Stimulated activated CD4-positive, alpha-beta T cell treated with anti-CD3 and anti-CD28 coated beads, Interleukin-1b, Interleukin-23, amount 100 ng/mL, for 4 hours (primary cell): Measurements from ENCODE around the gene WWP2.
A peak's percentile ranks its signal among the peaks of the same experiment; 100 is the strongest.
"Not testable (repeated sequence)": the region's sequence is repeated elsewhere in the genome, so short reads cannot be mapped to it uniquely, and the experiment has no call there.

Source experiments
- DNase-seq, 2 donors: peaks; one replicate each; pipeline ENCODE4 v3.0.0-alpha.2; 2020; ENCODE audit warnings: low read depth in 2 of 2

The WWP2 gene

DNA sequence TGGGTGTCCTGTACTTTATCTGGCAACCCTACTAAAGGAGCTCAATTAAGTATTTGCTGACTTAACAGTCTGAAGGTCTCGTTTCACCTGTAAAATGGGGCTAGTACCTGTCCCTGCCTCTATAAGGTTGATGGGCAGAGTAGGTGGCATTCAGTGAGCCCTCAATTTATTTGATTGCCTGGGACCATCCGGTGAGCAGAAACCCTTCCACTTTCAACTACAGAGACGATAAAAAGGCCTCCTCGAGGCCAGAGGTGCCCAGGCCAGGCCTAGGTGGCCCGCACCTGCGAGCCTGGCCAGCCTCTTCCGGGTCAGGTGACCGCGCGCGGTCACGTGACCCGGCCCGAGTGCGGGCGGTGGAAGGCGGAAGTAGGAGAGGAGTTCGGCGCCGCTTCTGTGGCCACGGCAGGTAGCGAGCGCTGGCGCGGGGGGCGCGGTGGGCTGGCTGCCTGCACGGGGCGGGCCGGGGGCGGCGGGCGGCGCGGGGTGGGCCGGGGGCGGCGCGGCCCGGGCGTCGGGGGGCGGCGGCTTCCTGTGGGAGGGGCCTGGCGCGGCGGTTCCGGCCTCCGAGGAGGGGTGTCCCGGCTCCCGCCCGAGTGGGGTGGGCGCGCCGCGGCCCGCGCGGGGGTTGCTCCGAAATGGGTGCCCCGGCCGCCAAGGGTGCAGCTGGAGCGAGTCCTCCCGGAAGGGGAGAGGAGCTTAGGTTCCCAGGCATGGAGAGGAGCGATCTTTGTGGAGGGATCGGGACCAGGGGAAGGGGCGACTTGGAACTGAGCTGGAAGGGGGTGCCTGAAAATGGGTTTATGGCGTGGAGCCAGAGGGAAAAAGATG, at the start of gene WWP2:
TSS of gene WWP2 (plus strand) at position 350 of the 831 bp plus-strand sequence. CDS start 24,679 bp downstream, outside the sequence.
- peak; percentile 69 to 71 for DNase-seq

DNA sequence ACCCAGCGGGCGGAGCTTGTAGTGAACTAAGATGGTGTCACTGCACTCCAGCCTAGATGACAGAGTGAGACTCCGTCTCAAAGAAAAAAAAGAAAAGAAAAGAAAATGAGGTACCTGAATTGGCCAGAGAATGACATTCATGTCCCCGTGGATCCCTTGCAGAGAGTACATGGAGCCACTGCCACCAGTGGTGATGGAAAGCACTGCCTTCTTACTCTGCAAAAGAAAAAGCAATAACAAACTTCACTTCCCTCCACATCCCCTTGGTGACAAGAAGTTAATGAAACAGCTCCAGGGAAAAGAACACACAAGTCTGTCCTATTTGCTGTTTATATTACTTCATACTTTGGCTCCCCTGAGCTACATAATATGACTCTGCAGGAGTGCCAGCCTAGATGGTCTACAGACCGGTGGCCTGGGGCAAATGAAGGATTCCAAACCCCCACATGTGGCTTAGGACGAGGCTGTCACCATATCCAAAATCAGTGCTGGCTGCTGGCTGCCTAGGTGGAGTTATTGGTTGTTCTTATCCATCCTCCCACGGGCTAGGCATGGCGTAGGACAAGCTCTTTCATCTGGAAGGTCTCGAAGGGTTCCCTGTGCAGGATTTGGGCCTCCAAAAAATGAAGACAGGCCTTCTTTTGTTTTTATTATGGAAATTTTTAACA, 49.1 kb upstream of the WWP2 start:
- DNase-seq = no peak

DNA sequence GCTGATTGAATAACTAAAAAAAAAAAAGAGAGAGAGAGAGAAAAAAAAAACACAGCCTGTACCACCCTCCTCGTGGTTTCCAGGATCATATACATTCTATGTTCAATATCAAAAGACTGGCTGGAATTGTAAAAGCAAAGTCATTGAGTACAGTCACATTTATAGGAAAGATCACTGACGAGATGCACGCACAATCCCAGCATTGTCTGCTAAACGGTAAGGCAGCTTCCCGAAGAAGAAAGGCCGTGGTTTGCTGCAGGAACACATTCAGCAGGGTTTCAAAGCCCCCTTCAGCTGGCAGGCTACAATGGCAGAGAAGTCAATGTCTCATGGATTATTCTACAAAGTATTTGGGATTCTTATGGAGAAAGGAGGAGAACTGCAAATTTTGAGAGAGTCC, 45.1 kb upstream of the WWP2 start:
- no peak for DNase-seq

DNA sequence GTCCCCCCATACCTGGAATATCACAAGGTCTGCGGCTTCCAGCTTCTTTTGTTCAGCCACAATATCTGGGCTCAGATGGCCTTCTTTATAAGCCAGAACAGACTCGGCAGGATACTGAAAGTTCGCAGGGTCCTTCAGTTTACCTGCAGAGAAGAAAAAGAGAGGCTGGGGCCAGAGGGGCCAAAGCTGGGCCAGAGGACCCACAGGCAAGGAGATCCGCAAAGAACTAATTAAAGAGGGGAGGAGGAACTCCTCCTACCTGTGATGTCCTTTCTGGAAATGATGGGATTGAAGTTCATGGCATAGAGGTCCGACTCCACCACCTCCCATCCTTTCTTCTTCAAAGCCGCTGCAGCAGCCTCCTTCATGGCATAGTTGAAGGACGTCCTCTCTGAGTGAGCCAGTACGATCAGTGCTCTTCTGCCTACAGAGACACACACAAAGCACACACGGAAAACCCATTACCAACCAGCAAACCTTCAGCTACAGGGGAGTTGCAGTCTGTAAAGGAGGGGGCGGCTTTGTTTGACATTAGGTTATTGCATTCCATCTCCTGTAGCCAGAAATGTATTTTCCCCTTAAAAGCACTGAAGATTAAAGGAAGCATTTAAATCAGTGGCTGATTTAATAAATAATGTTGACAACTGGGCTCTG, 43.9 kb upstream of the WWP2 start:
- DNase-seq = no peak

DNA sequence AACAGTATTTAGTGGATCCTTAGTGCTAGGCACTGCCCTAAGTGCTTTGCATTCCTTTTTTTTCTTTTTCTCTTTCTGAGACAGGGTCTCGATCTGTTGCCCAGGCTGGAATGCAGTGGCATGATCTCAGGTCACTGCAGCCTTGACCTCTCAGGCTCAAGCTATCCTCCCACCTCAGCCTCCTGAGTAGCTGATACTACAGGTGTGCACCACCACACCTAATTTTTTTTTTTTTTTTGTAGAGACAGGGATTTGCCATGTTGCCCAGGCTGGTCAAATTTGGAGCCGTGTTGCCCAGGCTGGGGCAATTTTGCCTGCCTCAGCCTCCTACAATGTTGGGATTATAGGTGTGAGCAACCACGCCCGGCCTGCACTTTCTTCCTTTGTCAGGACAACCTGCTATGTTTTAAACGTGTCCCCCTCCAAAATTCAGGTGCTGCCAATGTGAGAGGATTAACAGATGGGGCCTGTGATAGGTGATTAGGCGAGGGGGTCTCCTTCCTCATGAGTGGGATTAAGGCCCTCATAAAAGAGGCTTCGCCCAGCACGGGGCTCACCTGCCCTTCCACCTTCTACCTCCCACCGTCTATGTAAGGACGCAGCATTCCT, 41.2 kb upstream of the WWP2 start:
- DNase-seq = no peak

DNA sequence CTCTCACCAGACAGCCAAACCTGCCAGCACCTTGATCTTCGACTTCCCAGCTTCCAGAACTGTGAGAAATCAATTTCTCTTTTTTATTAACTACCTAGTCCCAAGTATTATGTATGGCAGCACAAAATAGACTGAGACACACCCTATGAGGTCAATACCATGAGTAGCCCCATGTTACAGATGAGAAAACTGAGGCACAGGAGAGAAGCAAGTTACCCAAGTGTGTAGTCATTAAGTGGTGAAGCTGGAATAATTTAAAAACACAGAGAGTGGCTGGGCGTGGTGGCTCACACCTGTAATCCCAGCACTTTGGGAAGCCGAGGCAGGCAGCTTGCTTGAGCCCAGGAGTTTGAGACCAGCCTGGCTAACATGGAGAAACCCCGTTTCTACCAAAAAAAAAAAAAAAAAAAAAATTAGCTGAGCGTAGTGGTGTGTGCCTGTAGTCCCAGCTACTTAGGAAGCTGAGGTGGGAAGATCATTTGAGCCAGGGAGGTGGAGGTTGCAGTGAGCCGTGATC, 40.6 kb upstream of the WWP2 start:
- no peak for DNase-seq

DNA sequence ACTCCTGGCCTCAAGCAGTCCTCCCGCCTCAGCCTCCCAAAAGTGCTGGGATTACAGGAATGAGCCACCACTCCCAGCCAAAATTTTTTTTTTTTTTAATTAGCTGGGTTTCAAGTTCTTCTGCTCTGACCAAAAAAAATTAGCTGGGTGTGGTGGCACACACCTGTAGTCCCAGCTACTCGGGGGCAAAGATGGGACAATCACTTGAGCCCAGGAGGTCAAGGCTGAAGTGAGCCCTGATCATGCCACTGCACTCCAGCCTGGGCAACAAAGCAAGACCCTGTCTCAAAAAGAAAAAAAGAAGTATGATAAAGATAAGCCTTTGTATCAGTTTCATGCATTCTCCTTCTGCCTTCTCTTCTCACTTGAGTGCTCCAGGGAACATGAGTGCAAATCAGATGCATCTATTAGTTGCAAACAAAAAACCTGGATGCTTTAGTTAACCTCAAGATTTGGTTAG, 37.7 kb upstream of the WWP2 start:
- DNase-seq = no peak

DNA sequence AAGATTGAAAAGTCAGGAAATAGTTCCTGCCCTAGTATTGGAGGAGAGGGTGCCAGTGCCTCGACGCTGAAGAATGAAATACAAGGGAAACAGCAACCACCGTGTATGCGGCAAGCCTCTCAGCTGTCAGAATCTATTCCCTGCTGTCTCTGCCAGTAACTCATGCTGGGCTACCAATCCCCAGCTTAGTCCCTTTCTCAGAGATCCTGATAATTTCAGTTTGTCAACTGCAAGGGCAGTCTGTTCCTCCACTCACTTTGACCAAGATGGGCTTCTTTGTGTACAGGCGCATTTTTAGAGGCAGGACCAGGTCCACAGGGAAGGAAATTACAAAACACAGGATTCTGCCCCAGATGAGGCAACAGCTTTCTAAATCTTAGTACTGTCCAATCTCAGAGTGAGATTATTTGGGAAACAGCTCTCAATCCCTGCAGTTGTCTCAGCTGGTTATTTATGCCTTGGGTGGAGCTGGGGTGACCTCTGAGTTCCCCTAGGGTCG, 37.1 kb upstream of the WWP2 start:
- no peak for DNase-seq

DNA sequence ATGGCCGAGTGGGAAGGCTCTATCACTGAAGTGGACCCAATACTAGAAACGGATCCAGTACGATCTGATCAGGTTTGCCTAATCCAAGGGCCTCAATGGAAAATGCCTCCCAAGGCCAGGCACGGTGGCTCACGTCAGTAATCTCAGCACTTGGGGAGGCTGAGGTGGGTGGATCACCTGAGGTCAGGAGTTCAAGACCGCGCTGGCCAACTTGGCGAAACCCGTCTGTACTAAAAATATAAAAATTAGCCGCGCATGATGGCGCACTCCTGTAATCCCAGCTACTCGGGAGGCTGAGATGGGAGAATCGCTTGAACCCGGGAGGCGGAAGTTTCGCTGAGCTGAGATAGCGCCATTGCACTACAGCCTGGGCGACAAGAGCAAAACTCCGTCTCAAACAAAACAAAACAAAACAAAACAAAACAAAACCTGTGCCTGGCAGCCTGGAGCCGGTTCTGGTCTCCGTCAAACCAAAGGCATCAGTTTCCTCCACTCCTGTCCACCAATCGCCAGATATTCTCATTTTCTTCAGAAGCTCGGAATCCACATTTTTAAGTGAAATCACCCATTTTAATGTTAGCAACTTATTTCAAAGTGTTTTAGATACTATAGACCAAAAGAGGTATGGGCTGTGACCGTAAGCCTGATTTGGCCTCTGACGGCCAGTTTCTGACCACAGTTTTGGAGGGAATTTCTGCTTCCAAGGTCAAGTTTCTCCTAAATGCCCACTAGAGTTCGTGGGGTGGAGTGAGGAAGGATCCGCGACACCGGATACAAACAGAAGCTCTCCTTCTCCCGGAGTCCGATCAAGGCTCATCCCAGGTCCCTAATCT, 36.4 kb upstream of the WWP2 start:
- no peak for DNase-seq

DNA sequence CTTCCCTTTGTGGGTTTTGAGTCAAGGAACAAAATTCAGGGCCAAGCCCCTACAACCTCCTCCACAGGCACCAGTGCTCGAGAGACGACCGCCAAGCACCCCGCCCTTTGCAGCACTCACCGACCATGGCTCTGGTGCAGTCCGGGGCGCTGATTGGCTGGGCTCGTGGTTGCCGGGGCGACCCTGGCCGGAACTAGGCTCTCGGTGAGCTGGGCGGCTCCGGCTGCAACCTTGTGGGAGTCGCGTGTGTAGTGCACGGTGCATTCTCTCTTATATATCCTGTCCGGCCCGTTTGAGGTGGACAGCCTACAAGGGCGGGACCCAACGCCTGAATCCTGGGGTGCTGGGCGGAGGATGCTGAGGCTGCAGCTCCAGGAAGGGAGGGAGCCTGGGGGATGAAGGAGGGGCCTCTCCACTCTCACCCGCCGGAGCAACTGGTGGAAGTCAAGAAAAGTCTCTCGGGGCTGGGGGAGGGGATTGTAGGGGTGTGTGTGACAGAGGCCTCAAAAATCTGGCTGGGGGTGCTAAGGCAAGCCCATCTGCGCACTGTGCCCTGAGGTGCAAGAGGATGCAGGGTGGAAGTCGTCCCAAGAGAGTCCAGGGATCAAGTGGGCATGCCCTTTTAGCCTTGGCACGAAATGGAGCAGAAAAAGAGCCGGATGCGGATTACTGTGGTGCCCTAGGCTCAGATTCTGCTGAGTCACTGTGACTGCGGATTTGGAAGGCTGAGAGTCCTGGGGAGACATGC, 35.6 kb upstream of the WWP2 start, which contains the start of gene NQO1:
TSS of gene NQO1 (minus strand) at position 248 of the 748 bp plus-strand sequence. CDS start at position 127, 121 bp downstream.
- peak; percentile 69 to 82 for DNase-seq

DNA sequence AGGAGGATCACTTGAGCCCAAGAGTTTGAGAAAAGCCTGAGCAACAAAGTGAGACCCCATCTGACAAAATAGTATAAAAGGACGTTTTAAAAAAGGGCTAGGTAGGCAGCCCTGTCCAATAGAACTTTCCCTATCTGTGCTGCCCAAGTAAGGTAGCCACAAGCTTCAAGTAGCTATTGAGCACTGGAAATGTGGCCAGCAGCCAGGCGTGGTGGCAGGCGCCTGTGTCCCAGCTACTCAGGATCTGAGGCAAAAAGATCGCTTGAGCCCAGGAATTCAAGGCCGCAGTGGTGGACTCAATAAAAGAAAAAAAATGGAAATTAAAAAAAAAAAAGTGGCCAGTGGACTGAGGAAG, 34.2 kb upstream of the WWP2 start:
- DNase-seq = no peak

DNA sequence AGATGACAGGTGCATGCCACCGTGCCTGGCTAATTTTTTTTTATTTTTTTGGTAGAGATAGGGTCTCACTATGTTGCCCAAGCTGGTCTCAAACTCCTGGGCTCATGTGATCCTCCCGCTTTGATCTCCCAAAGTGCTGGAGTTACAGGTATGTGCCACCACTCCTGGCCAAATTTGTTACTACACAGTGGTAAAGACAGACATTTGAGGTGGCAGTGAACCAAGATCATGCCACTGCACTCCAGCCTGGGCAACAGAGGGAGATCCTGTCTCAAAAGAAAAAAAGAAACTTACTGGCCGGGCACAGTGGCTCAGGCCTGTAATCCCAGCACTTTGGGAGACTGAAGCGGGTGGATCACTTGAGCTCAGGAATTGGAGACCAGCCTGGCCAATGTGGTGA, 33.1 kb upstream of the WWP2 start:
- not testable (repeated sequence) for DNase-seq

DNA sequence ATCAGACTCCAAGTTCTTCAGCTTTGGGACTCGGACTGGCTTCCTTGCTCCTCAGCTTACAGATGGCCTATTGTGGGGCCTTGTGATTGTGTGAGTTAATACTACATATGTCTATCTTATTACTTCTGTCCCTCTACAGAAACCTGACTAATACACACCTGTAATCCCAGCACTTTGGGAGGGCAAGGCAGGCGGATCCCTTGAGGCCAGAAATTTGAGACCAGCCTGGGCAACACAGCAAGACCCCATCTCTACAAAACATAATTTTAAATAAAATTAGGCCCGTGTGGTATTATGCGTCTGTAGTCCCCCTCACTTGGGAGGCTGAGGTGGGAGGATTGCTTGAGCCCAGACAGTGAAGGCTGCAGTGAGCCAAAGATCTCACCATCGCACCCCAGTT, 30.9 kb upstream of the WWP2 start:
- not testable (repeated sequence) for DNase-seq

DNA sequence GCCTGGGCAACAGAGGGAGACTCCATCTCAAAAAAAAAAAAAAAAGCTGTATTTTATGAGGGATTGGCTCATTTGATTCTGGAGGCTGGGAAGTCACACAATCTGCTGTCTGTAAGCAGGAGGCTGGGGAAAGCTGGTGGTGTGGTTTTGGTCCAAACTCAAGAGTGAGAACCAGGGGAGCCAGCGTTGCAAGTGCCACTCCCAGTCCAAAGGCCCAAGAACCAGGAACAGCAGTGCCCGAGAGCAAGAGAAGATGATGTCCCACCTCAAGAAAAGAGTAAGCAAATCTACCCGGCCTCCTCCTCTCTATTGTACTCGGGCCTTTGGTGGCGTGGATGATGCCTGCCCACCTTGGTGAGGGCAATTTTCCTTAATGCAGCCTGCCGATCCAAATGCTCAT, 30.0 kb upstream of the WWP2 start:
- no peak for DNase-seq

DNA sequence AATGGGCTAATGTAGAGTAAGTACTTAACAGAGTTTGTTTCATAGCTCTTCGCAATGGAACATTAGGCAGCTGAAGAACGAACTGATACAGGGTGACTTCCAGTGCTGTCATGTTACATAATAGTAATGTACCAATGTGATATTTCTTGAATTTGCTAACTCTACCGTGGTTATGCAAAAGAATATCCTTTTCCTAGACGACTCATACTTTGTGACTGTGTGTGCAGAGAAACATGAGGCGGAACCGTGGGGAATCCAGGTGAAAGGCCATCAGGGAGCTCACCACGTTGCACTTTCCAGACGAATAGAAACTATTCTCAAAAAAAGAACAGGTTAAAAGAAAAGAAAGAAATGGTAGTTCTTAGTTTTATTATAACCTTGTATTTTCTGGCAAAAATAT, 20.6 kb upstream of the WWP2 start:
- DNase-seq = no peak

DNA sequence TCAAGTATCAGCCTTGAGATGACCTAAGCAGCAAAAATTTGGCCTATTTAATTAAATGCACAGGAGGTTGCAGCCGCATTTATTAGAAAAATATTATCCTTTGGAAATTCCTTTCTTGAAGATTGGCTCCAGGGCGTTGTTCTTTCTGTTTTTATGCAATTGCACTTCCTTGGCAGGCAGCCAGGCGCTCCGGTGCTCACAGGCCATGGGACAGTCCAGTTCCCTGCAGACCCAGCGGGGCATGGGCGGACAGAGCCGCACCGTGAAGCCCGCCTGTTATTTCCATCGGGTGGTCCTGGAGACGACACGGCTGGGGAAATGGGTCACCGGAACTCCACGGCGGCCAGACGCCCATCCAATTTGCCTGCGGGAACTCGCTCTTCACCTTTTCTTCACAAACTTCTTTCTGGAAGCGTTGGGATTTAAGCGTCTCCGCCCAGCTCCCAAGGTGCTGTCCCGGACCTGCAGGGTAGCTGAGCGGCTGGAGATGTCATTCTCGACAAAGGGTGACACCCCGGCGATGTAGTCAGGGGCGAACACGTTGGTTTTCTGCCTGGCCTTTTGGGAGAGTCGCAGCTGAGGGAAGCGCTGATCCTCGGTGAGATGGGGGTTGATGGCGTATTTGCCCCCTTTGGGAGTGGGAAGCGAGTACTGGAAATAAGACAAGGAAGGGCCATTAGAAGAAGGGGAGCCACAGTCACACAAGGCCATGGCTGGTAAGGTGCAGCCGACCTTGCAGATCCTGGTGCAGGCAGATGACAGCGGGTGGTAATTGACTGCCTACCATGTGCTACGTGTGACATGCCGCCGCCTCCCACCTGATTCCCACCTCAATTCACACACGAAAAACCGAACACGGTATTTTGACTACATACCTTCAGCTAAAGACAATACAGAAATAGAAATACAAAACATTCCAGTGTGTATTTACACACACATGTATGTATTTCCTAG, 19.9 kb upstream of the WWP2 start:
- no peak for DNase-seq

DNA sequence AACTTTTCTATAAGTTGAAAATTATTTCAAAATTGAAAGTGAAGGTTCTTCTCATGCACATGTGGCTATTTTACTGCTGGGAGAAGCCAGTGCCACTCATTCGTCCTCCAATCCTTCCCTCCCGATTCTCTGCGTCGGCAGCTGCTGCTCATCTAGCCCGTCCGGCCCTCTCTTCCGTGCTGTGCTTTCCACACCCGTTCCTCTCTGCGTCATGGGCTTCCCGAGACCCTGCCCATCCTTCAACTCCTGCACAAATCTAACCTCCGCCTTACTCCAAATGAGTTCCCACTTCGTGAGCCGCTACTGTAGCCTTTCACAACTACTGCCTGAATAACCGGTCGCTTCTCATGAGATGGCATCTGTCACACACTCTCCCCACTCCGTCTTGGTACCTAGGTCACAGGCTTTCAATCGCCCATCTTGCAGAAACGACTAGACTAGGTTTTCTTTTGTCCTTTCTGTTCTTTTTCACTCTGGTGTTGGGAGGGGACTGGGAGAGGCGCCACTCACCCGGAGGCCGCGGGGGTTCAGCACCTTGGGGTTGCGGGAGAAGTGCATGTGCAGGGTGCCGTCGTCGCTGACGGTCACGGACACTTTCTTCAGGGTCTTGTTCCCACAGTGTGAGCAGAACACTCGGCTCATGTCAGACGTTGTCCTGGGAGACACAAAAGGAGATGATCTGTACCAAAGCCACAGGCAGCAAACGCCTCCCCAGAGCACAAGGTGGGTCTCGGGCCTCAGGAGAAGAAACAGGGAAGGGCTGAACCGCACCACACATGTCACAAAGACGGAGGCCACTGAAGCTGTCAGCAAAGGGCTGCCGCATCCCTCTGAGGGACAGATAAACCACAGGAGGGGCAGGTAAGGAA, 17.5 kb upstream of the WWP2 start:
- no peak for DNase-seq

DNA sequence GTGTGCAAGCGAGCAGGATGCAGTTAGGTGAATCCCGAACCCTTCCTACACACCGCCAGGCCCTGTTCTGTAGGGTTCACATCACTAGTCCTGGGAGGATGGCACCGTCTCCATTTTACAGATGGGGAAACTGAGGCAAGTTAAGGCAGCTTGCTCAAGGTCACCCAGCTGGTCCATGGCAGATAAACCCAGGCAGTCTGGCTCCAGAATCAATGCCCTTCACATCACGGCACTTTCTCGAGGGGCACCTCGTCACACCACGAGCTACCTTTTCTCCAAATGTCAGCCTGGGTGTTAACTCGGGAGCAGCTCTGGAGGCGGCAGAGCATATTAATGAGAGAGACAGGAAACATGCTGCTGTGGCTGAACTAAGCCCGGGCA, 16.9 kb upstream of the WWP2 start:
- no peak for DNase-seq
